ENCODE results near the gene ANAPC2. TPM values are rescaled to one million over a fixed set of nuclear protein-coding genes. Genes with fewer than 3 reads are reported as not detected.

Gene ANAPC2
- total RNA-seq, 1 donor from 2014 or later = 73.2 TPM

GRCh38 chr9:137192448-137192780 lies 4.1 kb upstream of the ANAPC2 start:
- H3K9me3 Mint-ChIP-seq (ENCODE audit: low read depth) = no peaks in the 10 kb centered on the region
- H3K4me1 Mint-ChIP-seq (ENCODE audit: low read depth) = peaks cover 14% of the 10 kb centered on the region
- no peaks in the 10 kb centered on the region for H3K36me3 Mint-ChIP-seq (ENCODE audit: insufficient read depth)
- DNase-seq (ENCODE audit: low spot score, unreplicated experiment) = no peak
- H3K27ac Mint-ChIP-seq = no peak overlapping the region
- no peak overlapping the region for H3K4me3 Mint-ChIP-seq (ENCODE audit: low read depth)
- H3K27me3 Mint-ChIP-seq = no peaks in the 10 kb centered on the region
- TF ChIP-seq, protein P1, sequence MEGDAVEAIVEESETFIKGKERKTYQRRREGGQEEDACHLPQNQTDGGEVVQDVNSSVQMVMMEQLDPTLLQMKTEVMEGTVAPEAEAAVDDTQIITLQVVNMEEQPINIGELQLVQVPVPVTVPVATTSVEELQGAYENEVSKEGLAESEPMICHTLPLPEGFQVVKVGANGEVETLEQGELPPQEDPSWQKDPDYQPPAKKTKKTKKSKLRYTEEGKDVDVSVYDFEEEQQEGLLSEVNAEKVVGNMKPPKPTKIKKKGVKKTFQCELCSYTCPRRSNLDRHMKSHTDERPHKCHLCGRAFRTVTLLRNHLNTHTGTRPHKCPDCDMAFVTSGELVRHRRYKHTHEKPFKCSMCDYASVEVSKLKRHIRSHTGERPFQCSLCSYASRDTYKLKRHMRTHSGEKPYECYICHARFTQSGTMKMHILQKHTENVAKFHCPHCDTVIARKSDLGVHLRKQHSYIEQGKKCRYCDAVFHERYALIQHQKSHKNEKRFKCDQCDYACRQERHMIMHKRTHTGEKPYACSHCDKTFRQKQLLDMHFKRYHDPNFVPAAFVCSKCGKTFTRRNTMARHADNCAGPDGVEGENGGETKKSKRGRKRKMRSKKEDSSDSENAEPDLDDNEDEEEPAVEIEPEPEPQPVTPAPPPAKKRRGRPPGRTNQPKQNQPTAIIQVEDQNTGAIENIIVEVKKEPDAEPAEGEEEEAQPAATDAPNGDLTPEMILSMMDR (IDR thresholded peaks at IDR 0.05; ENCODE audit: unreplicated experiment) = no peak

DNA sequence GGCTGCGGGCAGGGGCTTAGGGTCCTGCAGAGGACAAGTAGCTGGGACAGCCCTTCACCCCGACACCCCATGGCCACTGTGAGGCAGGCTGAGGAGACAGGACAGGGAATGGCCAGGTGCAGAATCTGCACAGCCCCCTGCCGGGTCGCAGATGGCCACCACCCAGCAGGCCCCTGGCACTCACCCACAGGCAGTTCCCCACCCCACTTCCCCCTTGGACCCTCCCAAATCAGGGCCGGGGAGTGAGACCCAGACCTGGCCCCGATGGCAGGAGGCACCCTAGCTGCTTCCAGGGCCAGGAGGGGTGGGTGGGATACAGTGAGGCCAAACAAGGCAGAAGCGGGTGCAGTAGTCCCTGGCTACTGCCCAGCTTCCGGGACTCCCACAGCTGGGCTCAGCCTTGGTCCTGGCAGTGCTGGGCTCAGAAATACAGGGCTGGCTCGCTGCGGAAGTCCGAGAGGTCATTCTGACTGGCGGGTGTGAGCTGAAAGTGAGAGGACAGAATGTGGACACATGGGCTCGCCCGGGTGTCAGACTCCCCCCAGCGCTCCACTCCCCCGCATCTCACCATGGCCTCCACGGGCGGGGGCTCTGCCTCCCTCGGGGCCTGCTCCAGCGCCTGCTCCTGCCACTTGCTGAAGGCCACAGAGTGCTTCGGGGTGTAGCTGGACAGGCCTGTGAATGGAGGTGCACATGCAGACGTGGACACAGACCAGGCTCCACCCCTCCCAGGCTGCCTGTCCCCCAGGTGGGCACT lies 3.5 kb upstream of the ANAPC2 start:
- no peak overlapping the region for H3K27ac Mint-ChIP-seq
- no peaks in the 10 kb centered on the region for H3K36me3 Mint-ChIP-seq (ENCODE audit: insufficient read depth)
- no peaks in the 10 kb centered on the region for H3K9me3 Mint-ChIP-seq (ENCODE audit: low read depth)
- TF ChIP-seq, protein P1 (IDR thresholded peaks at IDR 0.05; ENCODE audit: unreplicated experiment) = no peak
- no peak for DNase-seq (ENCODE audit: low spot score, unreplicated experiment)
- H3K27me3 Mint-ChIP-seq = no peaks in the 10 kb centered on the region
- H3K4me1 Mint-ChIP-seq (ENCODE audit: low read depth) = peaks cover 16% of the 10 kb centered on the region
- H3K4me3 Mint-ChIP-seq (ENCODE audit: low read depth) = no peak overlapping the region

GRCh38 chr9:137191245-137191644 lies 2.9 kb upstream of the ANAPC2 start:
- Mint-ChIP-seq H3K4me1 (ENCODE audit: low read depth) (peaks cover 18% of the 10 kb centered on the region), H3K36me3 (ENCODE audit: insufficient read depth) (no peaks in the 10 kb centered on the region), H3K27me3 (no peaks in the 10 kb centered on the region), H3K4me3 (ENCODE audit: low read depth) (no peak overlapping the region), H3K27ac (no peak overlapping the region), H3K9me3 (ENCODE audit: low read depth) (no peaks in the 10 kb centered on the region)
- TF ChIP-seq, protein P1 (IDR thresholded peaks at IDR 0.05; ENCODE audit: unreplicated experiment) = no peak
- DNase-seq (ENCODE audit: low spot score, unreplicated experiment) = no peak

GRCh38 chr9:137190315-137190856 lies 2.0 kb upstream of the ANAPC2 start:
- Mint-ChIP-seq H3K4me3 (ENCODE audit: low read depth) (peak overlapping the region; percentile 92), H3K36me3 (ENCODE audit: insufficient read depth) (no peaks in the 10 kb centered on the region), H3K27ac (peak overlapping the region; percentile 74), H3K4me1 (ENCODE audit: low read depth) (peaks cover 17% of the 10 kb centered on the region), H3K9me3 (ENCODE audit: low read depth) (no peaks in the 10 kb centered on the region), H3K27me3 (no peaks in the 10 kb centered on the region)
- DNase-seq (ENCODE audit: low spot score, unreplicated experiment) = no peak
- TF ChIP-seq, protein P1 (IDR thresholded peaks at IDR 0.05; ENCODE audit: unreplicated experiment) = no peak

- Mint-ChIP-seq H3K36me3 (ENCODE audit: insufficient read depth) (no peaks in the 10 kb centered on the region), H3K4me1 (ENCODE audit: low read depth) (peaks cover 15% of the 10 kb centered on the region), H3K4me3 (ENCODE audit: low read depth) (peak overlapping the region; percentile 92), H3K27ac (peak overlapping the region; percentile 98), H3K27me3 (no peaks in the 10 kb centered on the region), H3K9me3 (ENCODE audit: low read depth) (no peaks in the 10 kb centered on the region)
- TF ChIP-seq, protein P1 (IDR thresholded peaks at IDR 0.05; ENCODE audit: unreplicated experiment) = no peak
- no peak for DNase-seq (ENCODE audit: low spot score, unreplicated experiment)
Measured at GRCh38 chr9:137189297-137190295, 1.2 kb upstream of the ANAPC2 start.
